Mucosa of gallbladder (tissue), 1 donor: ENCODE measurements around the gene DLK1. TPM values are rescaled to one million over a fixed set of nuclear protein-coding genes. Genes with fewer than 3 reads are reported as not detected.

Experiments used
- DNase-seq: peaks from one replicate; pipeline ENCODE4 v3.0.0-alpha.2; 2020; ENCODE audit warnings: low spot score
- total RNA-seq: library from RNA; stranded (reverse); gene quantifications from one replicate; pipeline ENCODE4 v1.2.1, GENCODE V29; 2021
- donor health status: DM: no; HTN: no; CAD: no.

The DLK1 gene
- total RNA-seq = 7.0 TPM

- DNase-seq = no peak
Observed at GRCh38 chr14:100726550-100727085, at the start of gene DLK1. Gene DLK1, plus strand, starts transcription at chr14:100726892. Its CDS starts 177 bp downstream, at chr14:100727069.

- DNase-seq = no peak
Observed at GRCh38 chr14:100677152-100677551, 49.5 kb upstream of the DLK1 start.

DNA sequence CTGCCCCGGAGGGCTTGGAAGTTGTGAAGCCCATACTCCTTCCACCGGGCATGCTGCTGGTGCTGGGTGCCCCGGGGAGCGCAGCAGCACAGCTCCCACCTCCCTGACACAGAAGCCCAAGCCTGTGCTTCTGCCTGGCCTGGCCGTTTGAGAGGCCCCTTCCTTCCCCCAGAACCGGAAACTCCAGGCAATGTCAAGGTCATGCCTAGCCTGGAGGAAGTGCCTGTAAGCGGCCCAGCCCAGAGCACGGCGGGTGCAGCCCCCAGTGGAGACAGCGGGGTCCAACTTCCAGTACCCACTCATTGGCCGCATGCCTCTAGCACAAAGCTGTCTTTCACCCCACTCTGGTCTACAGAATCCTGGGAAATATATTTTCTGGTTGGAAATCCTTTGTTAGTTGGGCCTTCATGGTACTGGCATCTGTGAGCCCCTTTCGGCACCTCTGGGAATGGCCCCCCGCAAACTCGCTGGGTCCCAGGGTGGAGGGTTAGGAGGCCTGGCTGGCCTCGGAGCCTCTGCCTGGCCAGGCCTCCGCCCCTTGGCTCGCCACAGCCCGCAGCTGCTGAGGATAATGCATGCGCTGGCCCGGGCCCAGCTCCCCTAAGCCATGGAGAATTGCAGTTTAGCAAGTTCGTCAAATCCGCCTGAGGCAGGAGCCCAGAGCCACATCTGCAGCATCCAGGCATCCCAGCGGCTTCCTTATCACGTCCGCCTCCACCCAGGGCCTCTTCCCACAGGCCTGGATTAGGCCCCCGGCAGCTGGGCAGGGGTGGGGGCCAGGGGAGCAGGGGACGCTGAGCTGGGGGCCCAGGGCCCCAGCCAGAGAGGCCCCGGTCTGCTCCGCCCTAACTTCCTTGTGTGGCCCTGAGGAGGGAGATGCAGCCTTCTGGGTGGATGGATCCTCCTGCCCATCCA lies 48.9 kb upstream of the DLK1 start:
- DNase-seq = peak; percentile 57

DNA sequence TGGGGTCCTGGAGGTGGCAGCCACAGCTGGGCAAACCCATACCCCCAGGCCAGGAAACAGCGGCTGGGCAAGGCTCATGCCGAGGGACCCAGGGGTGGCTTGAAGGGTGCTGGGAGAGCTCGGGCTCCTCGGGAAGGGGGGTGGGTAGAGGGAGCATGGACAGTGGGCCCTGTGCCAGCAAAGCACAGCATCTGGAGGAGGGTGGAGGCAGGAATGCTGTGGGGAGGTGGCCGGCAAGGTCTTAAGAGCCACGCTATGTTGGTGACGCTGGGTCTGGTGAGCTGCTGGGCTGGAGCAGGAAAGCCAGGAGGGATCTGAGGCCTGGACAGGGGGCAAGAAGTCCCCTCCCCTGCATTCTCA lies 48.2 kb upstream of the DLK1 start:
- DNase-seq = no peak

DNA sequence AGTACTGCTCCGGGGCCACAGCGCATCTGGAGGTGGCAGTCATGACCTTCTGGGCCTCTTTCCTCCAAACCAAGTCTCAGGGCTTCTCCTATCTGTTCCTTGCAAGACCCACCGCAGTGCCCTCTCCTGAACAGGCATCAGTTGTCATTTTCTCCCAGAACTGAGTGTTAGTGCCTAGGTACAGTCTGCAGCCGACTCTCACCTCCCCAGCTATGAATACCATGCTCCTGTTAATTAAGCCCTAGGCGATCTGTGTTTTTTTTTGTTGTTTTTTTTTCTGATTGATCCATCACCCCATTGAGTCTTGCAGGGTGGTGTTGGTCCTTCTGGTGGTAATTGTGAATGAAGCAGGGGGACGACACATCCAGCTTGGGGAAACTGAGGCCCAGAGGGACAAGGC lies 47.5 kb upstream of the DLK1 start:
- DNase-seq = no peak

DNA sequence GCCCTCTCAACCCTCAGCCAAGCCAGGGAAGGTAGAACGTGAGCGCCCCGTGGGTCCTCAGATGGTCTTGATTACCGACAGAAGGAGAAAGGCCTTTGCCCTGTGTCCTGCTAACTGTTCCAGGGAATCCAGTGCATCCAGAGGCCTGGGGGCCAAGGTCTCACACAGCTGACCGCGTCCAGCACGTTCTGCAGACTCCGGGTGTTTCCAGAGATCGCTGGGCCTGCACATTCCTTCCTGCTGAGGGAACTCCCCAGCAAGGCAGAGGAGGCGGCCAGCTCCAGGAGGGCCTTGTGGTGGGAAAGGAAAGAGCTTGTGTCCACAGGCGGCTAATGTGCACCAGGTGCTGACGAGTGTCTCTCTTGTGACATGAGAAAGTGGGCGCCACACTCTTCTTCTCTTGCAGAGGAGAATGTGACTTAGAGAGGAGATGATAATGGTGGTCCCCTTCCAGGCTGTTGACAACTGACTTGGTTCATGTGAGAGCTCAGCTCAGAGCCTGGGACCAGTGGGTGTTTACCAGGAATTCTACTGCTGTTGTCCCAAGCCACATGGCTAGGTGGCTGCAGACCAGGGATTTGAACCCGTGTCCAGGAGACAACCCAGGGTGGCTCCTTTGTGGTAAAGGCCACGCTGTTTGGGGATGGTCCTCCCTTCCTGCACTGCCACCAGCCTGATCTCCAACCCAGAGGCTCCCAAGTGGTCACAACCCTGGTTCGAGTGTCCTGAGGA lies 46.8 kb upstream of the DLK1 start:
- DNase-seq = peak; percentile 80

GRCh38 chr14:100680439-100681051 lies 46.1 kb upstream of the DLK1 start:
- no peak for DNase-seq

DNA sequence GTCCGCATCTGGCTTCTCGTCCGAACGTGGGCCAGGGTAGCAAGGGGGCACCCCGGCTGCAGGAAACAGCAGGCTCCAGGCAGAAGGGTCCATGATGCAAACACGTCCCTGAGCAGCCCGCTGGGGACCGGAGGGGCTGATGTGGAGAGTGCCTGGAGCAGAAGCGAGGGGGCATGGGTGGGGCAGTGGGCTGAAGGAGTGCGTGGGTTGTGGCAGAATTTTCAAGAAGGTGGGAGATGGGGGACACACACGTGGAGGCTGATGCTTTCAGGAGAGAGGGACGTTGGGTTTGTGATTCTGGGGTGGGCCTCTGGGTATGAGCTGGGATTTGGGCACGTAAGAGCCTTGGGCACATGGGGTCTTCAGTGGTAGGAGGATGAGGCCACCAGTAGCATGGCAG lies 45.6 kb upstream of the DLK1 start:
- DNase-seq = no peak

DNA sequence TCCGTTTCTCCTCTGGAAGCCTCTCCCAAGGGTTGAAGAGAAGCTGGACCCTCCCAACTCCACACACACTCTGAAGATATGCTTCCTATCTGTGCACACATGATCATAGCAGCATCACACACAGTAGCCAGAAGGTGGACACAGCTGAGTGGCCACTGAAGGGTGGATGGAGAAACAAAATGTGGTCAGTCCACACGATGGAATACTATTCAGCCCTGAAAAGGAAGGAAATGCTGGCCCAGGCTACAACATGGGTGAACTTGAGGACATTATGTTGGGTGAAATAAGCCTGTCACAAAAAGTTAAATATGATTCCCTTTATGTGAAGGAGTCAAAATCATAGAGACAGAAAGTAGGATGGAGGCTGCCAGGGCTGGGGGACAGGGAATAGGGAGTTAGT lies 43.9 kb upstream of the DLK1 start:
- no peak for DNase-seq

GRCh38 chr14:100683578-100683977 lies 43.1 kb upstream of the DLK1 start:
- DNase-seq = no peak

- no peak for DNase-seq
Observed at GRCh38 chr14:100684154-100684553, 42.5 kb upstream of the DLK1 start.

GRCh38 chr14:100684961-100685360 lies 41.7 kb upstream of the DLK1 start:
- DNase-seq = no peak

DNA sequence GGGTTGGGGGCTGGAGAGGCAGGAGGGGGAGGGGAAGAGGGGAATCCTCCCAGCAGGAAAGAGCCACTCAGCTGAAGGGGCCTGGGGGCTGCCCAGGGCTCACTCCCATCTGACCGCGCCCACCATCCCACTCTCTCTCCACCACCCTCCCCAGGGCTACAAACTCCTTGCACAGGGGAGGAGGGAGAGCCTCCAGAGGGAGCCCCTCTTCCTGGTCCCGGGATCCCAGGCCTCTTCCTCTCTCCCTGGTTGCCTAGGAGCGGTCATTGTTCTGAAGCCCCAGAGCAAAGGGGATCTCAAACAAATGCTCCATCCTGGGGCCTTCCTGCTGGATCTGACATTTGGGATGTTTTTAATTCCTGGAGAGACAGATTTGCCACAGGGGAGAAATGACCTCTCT lies 39.8 kb upstream of the DLK1 start:
- no peak for DNase-seq

DNA sequence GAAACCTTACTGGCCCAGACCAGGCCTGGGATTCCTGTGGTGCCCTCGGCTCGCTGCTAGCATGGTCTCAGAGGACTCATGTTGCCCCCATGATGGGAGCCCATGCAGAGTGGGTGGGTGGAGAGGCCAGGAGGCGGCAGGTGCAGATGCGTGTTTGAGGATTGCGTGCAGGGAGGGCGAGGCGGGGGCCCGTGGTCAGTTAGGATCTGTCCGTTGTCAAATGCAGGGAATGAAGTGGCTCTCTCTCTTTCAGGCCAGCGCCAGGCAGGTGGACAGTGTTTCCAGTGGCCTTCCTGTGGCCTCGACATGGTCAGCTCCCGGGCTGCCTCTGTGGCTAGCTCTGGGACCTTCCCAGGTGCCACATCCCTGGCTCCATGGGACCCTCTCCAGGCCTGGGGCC lies 39.3 kb upstream of the DLK1 start:
- no peak for DNase-seq

DNA sequence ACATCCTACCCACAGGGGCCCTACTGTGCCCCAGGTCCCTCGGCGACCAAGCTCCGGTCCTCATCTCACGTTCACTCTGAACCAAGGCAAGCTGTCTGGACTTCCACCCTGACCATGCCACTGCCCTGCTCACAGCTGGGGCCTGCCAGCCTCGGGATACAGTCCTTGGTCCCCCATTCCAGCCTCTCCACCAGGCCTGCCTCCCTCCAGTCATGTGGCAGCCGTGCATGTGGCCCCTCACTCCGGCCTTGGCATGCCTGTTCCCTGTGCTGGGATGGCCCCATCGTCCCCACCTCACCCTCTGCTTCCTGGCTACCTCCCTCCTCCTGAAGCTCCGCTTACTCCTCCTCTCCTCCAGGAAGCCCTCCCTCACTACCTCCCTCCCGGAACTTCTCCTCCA lies 38.6 kb upstream of the DLK1 start:
- DNase-seq = no peak

- DNase-seq = no peak
Observed at GRCh38 chr14:100688598-100689461, 37.9 kb upstream of the DLK1 start.

DNA sequence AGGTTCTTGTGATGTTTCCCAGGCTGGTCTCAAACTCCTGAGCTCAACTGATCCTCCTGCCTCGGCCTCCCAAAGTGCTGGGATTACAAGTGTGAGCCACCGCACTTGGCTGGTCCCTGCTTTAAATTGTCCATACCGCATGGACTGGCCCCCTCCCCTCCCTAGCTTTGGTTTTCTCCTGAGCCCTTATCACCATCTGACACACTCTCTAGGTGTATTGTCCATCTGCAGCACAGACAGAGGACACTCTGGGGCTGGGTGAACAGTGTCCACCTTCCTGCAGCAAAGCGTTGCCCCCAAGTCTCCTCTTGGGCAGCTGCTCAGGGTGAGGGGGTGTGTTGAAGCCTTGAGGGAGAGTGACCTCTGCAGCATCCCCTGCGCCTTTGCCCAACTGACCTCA lies 36.0 kb upstream of the DLK1 start:
- DNase-seq = no peak

- DNase-seq = no peak
Observed at GRCh38 chr14:100691395-100692056, 35.2 kb upstream of the DLK1 start.

- no peak for DNase-seq
Observed at GRCh38 chr14:100692256-100692655, 34.4 kb upstream of the DLK1 start.

GRCh38 chr14:100692859-100693558 lies 33.7 kb upstream of the DLK1 start:
- DNase-seq = peak; percentile 54
